ENCODE results near the gene ZNF772.

ZNF772 gene

GRCh38 chr19:57435062-57435978 is 42.0 kb downstream of the ZNF772 start, which contains the start of gene ZNF749:
Gene ZNF749 (plus strand): TSS chr19:57435325. CDS start chr19:57435579, 254 bp downstream.
- DNase-seq = peak; percentile 95

DNA sequence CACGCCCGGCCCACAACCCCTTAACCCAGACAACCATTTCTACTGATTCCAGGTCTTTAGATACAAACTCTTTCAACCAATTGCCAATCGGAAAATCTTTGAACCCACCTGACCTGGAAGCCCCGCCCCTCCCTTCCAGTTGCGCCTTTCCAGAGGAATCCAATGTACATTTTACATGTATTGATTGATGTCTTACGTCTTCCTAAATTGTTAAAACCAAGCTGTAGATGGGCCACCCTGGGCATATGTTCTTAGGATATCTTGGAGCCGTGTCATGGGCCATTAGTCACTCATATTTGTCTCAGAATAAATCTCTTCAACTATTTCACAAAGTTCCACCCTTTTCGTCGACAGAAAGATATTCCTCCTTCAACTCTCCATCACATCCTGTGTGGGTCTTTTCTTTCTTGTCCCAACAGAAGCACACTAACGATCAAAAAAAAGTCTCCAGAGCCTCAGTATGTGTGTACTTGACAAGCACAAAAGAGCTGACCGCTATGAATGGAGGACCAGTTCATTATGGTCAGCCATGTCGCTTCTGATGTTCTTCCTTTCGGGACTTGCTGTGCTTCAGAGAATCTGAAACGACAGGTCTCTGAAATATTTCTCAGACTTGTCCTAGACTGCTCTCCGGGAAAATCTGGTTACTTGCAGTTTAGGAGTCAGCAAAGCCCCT is 42.8 kb downstream of the ZNF772 start:
- DNase-seq = peak; percentile 15

DNA sequence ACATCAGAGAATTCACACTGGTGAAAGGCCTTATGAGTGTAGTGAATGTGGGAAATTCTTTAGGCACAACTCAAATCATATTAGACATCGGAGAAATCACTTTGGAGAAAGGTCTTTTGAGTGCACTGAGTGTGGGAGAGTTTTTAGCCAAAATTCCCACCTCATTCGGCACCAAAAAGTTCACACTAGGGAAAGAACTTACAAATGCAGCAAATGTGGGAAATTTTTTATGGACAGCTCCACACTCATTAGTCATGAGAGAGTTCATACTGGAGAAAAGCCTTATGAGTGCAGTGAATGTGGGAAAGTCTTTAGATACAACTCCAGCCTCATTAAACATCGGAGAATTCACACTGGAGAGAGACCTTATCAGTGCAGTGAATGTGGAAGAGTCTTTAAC is 56.3 kb downstream of the ZNF772 start:
- no peak for DNase-seq

DNA sequence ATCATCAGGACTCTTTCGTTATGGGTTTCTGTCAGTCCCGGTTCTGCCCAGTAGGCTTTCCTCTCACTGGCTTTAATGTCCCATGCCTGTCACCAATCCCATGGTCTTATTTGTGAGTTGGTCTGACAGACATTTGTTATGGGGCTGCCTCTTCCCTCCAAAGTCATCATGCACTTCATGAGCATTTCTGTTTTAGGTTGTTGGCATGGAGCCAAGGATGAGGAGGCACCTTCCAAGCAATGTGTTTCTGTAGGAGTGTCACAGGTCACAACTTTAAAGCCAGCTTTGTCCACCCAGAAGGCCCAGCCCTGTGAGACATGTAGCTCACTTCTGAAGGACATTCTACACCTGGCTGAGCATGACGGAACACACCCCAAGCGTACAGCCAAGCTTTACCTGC is 57.9 kb downstream of the ZNF772 start:
- no peak for DNase-seq

Data from NCI-H1092 (cell line).